Measurements from ENCODE around the gene PIEZO2.

PIEZO2 gene

DNA sequence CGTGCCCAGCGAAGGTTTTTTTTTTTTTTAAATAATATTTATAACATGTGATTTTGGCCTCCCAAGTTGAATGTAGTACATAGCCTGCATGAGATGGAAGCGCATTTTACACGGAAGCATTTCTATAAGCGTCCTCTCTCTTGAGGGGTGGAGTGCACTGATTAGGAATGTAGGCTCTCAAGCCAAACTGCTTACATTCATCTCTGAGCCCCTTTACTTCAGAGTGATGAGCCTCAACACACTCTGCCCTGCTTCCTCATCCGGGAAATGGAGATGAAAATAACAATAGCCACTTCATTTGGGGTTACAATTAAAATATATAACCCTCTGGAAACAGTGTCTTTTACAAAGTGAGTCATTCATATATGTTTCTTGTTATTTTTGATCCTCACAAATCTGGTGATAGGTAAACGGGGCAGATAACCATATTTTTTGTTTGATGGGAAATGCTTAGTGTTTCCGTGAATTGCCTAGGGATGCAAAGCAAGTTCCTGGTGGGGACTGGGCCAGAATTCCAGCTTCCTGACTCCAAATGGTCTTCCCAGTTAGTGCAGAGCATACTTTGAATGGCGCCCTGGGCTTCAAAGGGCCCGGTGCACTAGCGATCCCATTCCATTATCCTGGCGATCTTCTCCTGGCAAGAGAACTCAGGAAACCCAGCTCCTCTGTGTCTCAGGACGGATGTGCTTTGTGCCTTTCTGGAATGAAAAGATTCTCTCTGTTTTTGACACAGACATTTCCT is 124.3 kb downstream of the PIEZO2 start:
- DNase-seq = no peak

DNA sequence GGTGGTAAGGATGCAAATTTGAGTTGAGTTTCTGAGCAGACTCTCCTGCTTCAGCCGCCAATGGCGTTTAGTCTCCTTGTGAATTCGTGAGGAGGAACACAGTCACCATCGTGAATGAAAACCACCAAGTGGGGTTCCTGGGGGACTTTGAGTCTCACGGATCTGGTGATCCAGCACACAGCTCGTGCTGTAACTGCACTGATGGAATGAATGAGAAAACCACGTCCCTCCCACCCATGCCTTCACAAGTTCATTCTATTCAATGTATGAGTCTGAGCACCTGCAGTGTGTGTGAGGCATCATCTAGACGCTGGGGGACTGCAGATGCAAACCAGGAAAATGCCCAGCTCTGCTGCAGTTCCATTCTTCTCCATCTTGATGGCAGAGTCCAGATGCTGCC is 127.9 kb downstream of the PIEZO2 start:
- no peak for DNase-seq

DNA sequence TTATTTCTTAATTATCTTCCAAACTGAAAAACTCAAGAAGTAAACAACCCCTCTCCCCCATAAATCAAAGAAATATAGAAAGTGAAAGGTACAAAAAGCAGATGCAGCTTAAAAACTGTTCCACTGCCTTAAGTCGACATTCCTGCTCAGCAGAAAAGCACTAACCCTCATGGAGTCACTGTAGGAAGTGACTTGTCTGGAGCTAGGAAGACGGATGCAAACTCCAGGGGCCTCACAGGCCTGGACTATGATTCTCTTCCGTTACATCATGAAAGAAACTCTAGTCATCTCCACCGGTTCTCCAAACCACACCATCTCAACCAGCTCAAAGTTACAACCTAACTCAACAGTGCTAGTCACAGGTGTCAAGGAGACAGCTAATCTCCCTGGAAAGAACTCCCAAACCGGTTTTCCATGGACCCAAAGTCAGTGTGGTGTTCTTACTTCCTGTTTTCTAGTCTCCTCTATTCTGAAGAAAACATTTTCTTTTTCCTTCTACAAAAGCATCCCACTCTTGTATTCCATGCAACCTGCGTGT is 128.4 kb downstream of the PIEZO2 start:
- no peak for DNase-seq

DNA sequence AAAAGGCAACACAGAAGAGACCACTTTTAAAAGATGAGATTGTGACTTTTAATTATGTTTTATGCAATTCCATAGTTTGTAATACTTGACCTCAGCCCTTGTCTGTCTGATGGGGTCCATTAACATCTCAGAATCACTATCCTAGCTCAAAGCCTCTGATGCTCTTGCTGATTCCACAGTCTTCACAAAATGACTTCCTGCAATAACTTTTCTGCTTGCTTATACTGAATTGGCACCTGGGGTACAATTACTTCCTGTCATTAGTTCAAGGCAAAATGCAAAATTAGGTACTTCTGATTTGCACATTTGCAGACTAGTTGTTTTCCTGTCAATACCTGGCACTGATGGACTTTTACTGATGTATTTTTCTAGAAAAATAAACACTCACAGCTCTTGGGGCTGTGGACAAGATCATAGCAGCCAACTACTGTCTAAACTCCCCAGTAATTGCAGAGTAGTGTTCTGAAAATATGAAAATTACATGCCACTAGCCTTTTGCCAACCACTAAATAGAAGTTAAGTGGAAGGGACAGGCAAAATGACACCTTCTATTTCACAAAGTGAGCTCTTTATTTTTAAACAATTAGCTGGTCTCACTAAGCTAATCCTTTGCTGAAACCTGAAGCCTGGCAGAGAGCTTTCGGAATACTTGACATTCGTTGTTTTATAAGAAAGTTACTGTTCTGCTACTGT is 129.1 kb downstream of the PIEZO2 start:
- DNase-seq = no peak

DNA sequence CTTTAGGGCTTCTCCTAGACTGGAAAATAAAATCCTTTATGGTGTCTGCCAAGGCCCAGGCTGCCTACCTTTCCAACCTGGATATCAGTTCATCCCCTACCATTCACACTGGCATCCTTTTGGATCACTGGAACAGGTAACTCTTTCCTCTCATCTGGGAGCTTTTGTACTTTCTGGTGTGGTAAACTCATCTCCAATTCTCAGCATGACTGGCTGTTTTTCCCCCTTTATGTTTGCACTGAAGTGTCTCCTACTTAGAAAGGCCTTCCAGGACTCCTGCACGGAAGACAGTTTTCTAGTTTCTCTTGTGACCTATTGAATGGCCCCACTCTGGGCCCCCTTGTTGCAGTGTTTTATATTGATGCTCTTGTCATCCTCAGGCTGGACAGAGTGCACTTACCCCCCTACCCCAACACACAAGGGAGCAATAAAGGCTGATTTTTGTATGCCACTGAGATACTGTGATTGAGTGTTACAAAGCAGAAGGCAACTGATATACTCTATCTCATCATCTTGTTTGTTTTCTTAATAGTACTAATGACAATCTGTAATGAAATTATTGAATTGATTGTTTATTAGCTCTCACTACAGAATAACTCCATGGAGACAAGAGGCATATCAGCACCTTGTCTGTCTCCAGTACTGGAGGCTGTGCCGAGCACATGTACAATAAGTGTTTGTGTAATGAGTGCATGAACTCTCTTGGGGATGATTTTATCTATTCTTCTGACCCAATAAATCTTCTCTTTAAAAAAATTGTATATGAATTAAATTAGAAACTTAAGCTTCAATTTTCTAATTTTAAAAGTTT is 129.9 kb downstream of the PIEZO2 start:
- no peak for DNase-seq

DNA sequence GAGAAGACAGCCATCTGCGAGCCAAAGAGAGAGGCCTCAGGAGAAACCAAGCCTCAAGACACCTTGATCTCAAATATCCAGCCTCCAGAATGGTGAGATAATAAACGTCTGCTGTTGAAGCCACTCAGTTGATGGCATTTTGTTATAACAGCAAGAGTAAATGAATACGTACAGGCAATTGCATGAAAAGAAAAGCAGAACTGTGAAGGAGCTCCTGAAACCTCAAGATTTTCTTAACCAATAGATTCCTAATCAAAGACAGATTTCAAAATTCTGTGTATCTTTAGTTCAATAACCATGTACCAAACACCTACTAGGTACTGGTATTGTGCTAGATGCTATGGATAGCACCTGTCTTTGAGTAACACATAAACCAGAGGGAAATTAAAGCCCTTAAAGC is 139.5 kb downstream of the PIEZO2 start:
- no peak for DNase-seq

DNA sequence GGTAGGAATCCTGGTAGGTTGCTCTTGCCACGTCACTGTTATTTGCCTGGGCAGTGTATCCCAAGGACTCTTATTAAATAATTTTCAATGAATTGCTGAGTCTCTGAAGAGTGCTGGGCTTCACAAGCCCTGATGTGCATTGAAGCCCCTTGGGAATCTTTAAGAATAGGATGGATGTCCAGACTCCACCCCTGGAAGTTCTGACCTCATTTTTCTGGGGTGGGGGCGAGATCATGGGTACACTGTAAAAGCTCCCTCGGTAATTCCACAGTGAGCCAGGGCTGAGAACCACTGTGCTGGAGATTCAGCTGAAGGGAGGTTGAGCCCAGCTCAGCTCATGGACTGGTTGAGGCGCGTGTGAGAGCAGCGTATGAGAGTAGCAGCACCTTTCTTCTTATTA is 140.2 kb downstream of the PIEZO2 start:
- DNase-seq = no peak

DNA sequence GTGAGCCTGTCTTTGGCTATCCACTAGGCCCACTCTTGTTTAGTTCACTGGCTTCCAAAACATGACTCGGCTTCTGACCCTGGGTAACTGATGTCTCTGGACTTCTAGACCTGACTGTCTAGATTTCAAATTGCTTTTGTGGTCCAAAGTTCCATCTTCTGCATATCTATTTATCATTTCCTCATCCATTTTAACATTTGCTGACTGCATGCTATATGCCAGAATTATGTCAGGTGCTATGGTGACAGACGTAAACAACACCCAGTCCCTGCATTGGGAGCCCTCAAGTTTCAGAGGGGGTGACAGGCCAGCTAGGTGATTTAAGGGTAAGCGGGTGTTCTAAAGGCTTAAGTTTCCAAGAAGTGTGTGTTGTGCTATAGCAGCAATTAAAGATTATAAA is 140.9 kb downstream of the PIEZO2 start:
- DNase-seq = no peak

DNA sequence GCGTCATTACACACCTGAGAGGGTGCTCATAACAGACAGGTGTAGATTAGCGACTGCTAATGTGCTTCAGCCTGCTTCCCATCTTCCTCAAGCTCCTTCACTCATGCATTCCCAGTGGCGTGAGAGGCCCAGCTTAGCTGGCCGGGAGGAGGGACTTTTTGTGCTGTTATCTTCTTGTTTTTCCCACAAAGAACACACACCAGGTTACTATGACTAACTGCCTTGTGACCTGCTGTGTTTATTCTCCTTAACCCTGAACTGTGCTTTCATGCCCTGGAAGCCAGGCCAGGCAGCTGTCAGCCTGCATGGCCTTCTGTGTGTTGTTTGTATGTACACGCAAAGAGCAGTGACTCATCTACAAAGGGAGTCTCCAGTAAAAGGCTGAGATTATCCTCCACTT is 143.8 kb downstream of the PIEZO2 start:
- DNase-seq = no peak

DNA sequence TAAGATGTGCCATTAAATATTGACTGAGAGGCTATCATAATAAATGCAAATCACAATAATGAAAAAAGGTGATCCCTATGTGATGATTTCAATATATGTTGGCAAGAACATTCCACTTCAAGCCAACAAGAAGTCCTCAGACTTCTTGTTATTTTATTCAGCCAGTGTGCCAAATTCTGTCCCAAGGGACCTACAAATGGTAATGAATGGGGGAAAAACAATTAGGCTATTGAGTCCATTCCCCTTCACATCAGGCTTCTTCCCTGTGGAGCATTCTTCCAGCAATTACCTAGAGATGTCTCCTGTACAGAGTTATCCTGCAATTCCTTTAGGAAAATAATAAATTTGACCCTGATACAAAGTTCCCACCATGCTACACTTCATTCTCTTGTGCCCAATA is 144.4 kb downstream of the PIEZO2 start:
- DNase-seq = no peak

DNA sequence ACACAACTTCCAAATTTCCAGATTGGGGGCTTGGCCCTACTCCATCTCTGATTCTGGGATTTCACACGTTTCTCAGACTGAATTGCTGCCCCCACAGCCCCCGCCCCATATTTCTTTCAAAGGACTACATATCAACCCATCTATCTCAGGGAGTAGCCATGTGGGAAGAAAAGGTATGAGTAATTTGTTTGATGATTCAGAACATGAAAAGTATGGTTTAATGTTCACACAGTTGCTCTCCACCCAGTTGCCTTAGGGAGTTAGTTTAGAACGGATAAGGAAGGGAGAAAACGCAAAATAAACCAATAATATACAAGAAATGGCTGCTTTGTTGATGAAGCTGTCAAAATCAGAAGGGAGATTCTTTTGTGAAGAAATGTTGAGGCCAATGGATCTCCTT is 145.1 kb downstream of the PIEZO2 start:
- no peak for DNase-seq

DNA sequence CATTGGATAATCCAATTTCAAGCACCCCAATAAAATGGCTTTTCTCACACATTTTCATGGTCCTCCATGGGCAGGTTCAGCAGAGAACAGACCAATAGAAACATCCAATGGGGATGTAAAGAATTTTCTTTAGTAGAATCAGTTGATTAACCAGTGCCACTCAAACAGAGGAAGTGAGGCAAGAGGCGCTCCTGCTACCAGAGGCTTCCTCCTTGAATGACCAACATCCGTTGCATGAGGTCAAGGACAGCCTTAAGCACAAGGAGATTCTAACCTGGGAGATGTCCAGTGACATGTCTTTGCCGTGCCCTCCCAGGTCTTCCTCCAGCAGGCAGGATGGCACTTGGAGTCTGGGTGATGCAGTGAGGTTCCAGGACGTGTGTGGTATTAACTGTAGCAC is 146.6 kb downstream of the PIEZO2 start:
- no peak for DNase-seq

DNA sequence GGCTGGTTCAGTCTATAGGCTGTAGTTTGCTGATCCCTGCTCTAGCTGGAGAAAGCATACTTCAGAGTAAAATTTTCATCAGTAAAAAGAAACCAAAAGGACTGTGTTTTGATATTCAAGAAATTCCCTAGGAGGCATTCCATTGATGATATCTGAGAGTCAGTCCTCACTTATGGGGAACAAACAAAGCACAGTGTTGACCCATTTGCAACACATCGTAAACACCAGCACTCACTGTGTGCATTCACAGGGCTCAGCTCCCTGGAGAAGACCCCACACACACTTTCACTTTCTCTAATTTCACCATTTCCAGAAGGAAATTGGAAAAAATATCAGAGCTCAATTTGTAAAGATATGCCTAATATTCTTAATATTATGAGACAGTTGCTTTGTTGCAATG is 147.1 kb downstream of the PIEZO2 start:
- DNase-seq = no peak

DNA sequence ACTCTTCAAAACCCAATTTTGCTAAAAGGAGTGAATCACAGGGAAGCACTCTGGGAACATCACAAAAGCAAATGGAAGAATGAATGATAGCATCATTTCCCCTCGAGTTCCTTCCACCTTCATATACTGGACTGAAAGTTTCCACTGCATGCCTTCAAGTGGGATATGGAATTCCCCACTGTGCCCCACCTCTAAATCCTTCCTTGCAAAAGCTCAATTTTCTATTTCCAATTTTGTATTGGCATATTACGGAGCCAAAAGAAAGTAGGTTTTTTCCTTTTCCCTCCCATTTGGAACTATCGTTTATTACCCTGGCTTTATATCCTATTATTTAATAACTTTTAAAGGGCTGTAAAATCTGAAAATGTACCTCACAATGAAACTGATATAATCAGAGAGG is 149.3 kb downstream of the PIEZO2 start:
- no peak for DNase-seq

DNA sequence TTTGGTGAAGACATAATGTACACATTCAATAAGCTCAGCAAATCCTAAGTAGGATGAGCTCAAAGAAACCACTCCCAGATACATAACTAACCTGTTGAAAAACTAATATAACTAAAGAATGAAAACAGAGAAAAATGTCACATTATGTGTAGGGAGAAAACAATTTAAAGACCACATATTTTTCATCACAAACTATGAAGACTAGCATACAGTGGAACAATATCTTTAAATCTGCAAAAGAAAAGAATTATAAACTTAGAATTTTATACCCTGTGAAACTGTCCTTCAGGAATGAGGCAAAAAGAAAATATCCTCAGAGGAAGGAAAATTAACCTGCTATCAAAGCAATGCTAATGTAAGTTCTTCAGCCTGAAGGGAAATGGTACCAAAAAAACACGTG is 151.5 kb downstream of the PIEZO2 start:
- DNase-seq = no peak

DNA sequence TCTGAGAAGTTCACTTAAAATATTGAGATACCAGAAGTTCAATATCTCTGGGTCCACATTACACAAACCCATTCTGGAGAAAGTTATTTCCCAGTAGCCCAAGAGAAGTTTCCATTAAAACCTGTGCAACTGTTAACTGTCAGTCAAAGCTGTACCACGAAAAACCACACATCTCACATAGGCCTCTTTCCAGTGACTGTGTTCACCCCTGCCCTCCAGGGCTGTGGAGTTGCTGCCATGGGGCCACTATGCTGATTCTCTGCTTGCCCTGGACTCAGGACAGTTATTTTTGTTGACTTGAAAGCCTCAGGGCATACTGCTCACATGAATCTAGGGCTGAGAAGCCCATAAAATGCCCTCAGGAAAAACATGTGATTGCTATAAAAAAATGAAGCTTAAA is 153.8 kb downstream of the PIEZO2 start:
- no peak for DNase-seq

DNA sequence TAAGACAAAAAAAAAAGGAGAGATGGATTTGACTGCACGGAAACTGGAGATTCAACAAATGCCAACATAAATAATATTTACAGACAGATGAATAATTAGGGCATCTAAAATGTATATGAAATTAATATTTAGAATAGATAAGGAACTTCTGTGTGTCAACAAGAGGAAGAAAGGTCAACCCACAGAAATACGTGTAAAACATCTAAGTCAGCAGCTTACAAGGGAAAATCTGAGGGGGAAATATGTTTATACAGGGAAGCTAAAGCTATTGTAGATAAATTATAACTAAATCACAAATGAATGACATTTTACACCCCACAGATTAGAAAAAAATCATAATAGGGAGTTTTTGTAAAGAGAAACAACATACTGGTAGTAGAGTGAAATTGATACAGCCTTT is 159.9 kb downstream of the PIEZO2 start:
- no peak for DNase-seq

DNA sequence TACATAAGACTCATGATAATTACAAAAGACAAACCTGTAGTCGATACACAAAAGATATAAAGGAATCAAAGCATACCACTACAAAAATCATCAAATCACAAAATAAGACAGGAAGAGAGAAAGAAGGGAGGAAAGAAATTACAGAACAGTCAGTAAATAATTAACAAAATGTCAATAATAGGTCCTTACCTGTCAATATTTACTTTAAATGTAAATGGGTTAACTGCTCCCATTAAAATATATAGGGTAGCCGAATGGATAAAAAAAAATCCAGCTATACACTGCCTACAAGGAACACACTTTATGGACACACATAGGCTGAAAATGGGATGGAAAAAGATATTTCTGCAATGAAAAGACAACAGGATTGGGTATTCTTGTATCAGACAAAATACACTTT is 163.7 kb downstream of the PIEZO2 start:
- DNase-seq = no peak

DNA sequence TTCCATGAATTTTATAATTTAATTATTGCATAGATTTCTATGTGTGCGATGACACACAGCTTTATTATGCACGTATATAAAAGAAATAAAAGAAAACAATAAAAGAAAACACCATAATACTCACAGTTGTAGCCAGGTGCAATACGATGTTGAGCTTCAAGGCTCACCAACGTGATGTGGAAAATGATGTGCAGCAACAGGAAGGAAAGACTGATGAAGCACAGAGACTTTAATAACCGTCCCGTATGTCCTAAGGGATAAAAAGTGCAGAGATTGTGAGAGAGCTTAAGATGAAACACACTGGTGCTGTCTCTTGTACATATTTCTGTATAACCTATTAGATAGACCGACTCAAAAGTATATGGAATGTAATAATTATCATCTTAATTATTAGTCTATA is 170.0 kb downstream of the PIEZO2 start:
- no peak for DNase-seq

DNA sequence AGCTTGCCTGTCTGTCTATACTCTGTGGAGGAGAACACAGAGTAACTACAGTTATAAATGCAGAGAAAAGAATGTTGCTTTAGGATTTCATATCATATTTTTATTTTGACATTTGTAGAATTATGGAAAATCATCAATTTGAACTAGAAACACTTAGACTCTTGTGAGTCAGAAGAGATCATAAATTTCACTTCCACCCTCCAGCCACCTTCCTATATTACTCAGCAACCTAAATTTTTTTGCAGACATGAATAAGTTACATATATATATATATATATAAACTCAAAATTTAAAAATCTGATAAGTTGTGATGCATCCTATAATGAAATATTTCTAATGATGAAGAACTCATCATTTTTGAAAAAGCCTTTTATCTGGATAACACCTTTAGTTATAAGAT is 172.3 kb downstream of the PIEZO2 start:
- DNase-seq = no peak

DNA sequence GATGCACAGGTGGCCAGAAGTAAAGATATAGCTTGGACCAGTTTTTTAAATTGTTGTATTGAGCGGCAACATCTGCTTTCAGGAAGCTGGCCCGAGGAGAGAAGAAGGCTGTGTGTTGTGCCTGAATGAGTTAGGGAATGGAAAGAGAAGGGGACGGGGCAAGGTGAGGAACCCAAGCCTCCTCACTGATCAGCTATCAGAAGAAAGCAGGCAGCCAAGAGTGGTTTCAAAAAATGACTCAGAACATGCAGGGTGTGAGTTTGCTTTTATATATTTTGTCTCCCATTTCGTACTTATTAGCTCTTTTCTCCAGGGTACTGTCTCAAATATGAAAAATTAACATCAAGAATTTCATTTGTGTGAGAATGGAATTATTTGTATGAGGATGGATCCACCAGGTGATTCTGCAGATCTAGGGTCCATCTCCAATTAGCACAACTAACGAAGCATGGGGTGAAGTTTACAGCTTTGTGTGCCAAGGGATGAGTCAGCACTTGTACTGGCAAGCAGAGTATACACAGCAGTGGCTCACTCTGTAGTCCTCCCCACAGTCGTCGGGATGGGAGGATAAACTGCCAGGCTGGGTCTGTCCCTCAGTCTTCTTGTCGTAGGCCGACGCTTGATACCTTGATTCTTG is 175.7 kb downstream of the PIEZO2 start:
- no peak for DNase-seq

DNA sequence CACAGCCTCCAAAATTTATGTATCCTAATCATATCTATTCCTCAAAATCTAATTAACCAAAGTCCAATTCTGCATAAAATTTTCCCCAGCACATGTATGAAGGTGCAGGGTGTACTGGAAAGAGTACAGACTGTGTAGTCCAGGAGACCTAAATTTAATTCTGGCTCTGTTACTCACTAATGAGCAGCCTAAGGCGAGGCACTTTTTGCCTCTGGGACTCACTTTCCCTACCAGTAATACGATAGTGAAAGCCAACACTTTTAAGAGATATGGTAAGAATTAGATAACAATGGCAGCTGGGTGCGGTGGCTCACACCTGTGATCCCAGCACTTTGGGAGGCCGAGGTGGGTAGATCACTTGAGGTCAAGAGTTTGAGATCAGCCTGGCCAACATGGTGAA is 177.7 kb downstream of the PIEZO2 start:
- no peak for DNase-seq

DNA sequence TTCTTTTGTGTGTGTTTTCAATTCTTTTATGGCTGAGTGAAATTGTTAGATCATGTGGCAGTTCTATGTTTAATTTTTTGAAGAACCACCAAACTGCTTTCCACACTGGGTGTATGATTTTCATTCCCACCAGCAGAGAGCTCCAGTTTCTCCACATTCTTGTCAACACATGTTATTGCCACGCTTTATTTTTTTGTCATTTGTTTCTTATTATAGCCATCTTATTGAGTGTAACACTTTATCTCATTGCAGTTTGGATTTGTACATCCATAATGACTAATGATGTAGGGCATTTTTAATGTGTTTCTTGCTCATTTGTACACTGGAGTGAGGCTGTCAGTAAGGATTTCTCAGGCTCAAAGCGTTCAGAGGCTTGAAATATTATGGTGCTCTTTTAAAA is 184.2 kb downstream of the PIEZO2 start:
- no peak for DNase-seq
